HG02678 (cell line): ENCODE results near the gene ADCK1.
"Not testable (repeated sequence)": the region's sequence is repeated elsewhere in the genome, so short reads cannot be mapped to it uniquely, and the experiment has no call there.

Experiments used
- ATAC-seq: cut with Tn5 transposase; IDR thresholded peaks from one replicate; pipeline ENCODE4 v1.9.1; 2021; ENCODE audit warnings: mild to moderate bottlenecking, moderate library complexity; ENCODE audit not compliant: unreplicated experiment

Gene ADCK1

DNA sequence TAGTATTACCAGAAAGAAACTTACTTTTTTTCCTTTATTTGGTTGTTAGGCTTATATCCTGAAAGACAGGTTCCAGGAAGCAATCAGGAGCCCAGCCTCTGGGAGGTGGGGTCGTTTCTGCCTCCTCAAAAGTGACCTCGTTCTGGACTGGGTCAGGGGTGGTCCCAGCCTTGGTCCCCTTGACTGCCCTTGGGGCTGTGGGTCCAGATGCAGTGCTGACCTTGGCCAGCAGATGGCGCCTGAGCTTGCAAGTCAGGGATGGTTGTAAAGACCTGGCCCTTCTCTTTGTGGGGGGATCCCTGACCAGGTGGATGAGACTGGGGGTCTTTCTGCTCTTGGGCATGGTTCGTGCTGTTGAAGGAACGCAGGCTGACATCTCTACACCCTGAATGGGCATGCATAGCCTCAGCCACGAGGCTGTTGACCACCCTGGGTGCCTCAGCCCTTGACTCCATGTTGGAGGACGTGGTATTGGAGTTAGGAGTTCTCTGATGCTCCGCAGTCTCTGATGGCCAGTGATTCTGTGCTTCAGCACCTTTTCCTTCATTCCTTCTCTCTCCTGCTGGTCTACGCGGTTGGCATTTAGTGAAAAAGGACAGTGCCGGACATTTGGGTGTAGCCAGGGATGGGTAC is 62.4 kb downstream of the ADCK1 start:
- peak; percentile 72 for ATAC-seq

DNA sequence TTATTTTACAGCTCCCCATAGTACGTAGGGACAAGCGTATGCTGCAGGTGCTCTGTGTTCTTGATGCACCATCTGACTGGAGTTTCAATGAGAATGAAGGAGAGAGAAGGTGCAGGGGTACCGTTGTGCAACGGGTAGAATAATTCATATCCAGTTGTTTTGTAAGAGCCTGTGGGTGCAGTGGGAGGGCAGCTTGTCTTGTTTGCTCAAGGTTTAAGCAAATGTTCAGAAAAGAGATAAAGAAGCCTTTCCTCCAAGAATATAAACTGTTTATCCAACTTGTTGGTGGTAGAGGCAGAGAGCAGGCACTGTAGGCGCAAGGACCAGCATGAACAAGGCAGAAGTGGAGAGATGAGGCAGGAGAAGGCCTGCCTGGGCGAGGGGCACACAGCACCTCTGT is 64.2 kb downstream of the ADCK1 start:
- no peak for ATAC-seq

DNA sequence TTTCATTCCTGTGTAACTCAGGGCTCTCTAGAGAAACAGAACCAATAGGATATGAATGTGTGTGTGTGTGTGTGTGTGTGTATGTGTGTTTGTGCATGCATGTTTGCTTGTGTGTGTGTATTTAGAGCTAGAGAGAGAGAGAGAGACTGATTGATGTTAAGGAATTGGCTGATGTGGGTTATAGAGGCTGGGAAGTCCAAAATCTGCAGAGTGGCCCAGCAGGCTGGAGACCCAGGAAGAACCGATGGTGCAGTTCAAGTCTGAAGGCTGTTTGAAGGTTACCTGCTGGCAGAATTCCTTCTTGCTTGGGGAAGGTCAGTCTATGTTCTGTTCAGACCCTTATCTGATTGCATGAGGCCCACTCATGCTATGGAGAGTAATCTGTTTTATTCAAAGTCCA is 64.7 kb downstream of the ADCK1 start:
- no peak for ATAC-seq

DNA sequence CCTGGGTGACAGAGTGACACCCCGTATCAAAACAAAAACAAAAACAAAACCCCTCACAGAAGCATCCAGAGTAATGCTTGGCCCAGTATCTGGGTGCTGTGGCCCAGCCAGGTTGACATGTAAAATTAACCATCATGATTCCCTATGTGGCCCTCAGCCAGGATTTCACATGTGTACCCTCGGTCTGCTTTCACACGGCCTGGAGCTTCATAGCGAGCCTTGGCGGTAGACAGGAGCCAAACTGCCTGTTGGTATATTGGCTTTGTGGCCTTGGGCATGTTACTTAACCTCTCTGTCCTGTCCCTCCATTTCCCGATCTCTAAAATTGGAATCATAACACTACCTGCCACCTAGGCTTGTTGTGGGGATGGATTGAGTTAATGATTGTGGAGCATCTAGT is 65.5 kb downstream of the ADCK1 start:
- no peak for ATAC-seq

DNA sequence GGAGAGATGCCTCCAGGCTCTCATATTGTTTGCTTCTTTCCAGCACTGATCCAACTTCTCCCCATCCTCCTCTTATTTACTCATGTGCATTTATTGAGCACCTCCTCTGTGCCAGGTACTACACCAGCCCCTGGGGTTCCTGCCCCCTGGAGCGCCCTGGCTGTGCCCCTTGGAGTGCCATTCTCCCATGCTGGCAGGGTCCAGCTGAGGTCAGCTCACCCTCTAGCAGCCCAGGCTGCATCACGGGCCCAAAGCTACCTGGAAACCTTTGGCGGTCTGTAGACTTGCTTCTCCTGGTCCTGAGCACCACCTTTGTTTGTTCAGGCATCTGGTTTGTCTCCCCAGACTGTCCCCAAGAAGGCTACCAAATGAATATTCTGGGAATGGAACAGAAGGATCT is 67.0 kb downstream of the ADCK1 start:
- no peak for ATAC-seq

DNA sequence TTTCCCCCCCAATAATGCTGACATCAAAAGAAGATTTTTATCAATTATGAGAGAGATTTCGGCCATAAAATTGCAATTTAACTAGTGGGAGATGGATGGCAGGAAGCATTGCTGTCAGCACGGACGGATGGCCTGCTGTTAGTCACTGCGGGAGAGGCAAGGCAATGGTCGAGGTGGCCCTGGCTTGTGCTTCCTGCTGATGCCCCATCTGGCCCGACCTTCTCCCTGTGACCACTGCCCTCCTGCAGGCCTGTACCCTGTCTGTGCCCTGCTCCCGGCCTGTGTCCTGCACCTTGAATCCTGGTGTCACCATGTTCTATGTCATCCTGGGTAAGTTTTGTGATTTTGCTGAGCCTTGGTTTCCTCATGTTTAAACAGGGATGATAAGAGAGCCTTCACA is 67.6 kb downstream of the ADCK1 start:
- ATAC-seq: no peak

DNA sequence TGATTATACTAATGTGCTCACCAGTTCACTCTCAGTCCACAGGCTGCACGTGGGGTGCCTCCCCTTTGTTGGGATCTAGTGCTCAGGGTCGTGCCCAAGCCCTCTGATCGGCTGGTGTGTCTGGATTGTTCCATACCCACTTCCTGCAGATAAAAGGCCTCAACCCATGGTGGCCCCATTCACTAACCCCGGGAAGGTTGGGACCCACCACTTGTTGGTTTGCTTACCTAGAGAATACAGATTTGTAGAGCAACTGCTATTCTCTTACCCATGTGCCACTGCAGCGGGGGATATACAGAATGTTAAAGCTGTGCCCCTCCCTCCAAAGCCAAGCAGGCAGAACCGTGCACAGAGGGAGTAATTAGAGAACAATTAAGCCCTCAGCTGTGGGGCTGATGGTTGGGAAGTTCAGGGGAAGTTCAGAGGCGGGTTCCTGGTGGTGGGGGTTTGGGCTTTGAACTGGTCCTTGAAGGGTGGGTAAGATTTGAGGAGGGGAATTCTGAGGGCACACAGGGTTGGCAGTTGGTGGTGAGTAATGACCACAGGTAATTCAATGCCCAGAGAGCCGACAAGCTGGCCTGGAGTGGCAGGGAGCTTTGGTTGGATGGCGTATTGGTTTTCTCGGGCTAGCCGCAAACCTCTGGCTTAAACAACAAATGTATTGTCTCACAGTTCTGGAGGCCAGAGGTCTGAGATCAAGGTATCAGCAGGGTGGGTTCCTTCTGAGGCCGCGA is 68.8 kb downstream of the ADCK1 start:
- no peak for ATAC-seq

DNA sequence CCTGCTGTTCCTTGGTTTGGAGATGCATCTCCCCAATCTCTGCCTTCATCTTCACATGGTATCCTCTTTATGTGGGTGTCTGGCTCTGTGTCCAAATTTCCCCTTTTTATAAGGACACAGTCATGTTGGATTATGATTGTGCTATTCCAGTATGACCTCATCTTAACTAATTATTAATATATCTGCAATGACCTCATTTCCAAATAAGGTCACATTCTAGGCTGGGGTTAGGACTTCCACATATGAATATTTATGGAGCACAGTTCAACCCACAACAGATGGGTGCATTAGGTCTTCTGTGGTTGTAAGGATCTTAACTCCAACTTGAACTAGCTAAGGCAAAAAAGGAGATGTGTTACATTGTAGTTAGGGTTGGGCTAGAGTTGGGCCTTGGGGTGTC is 69.4 kb downstream of the ADCK1 start:
- no peak for ATAC-seq

DNA sequence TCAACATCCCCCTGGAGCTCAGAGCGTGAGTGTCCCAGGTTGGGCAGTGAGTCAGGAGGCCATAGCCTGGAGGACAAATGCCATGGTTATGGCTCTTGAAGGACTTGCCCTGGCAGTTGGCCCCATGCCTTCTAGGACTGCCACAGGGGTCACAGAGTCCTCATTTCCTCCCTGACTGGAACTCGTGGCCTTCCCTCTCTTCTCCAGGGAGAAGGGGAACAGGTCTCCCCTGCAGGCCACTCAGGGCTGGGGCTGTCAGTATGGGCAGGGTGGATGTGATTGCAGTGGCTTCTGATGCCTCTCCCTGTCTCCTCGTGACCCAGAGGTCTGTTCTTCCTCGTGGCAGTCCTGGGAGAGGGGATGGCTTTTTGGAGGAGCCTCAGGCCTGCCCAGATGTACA is 70.7 kb downstream of the ADCK1 start:
- no peak for ATAC-seq

DNA sequence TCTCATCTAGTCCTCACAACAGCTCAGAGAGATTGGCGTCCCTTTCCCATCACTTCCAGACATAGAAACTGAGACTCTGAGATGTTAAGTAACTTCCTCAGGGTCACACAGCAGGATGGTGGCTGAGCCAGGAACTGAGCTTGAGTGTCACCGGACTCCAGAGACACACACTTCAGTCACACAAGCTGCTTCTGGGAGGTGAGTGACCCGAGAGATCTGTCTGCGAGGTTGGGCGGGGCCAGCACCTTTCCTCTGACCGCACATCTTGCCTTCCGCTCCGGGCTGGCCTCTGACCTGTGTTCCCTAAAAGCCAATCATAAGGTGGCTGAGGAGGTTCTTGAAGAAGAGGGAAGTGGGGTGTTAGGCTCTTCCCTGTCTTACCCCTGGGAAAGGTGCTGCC is 72.2 kb downstream of the ADCK1 start:
- ATAC-seq: no peak

DNA sequence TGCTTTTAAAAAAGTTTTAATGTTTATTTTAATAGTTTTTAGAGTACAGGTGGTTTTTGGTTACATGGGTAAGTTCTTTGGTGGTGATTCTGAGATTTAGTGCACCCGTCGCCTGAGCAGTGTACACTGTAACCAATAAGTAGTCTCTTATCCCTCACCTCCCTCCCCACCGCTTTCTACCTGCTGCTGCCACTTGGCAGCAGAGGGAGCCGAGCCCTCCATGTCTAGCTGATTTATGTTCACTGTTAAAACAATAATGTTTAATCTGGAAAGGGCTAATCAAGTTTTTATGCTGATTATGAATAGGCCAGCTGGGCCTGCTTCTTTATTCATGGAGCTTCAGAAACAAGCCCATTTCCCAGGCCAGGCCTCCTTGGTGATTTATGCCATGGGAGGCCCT is 73.1 kb downstream of the ADCK1 start:
- ATAC-seq: no peak

DNA sequence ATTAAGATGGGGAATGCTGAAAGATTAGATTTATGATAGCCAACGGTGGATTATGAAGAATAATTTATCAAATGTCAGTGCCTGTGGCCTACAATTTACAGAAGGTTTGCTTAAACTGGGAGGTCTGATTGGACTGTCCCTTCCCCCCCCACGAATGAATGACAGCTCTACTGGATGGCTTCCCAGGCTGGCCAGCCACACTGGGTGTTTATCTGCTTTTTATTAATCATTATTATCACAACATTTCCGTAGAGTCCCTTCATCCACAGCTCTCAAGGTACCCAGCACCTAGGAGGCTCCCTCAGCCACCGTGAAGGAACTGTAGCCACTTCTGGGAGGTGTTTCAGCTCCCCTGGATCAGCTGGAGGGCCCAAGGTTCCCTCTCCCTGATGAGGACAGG is 78.9 kb downstream of the ADCK1 start:
- ATAC-seq: no peak

DNA sequence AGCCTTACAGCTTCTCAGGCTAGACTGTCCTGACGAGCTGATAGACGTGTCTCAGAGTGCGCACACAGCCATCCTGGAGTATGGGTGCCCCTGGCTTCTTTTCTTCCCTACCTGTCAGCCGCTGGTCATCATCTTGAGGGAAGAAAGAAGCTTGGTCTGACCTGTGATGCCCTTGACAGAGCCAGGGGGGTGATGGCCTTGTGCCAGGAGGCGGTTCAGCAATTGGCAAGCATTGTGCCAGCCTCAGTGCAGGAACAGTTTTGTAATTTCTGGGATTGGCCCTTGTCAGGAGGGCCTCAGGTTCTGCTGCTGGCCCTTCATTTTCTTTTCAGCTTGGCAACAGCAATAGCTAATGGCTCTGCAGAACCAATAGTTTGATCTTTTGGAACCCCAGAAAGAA is 80.1 kb downstream of the ADCK1 start:
- ATAC-seq: no peak

DNA sequence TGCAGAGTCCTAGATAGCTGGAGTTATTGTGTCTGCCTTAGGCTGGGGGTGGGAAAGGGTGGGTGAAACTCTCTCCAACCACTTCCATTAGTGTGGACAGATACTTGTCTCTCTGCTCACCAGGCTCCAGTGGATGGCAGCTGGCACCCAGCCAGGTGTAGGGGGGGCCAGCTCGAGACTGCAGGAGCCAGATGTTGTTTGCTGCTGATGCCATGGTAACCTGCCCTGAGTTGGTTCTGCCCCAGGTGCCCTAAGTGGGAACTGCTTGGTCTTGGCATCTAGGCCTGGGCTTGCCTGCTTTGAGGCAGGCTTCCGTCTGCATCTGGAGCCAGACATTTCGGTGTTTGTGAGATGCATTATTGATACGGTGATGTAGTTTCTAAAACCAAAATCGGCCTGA is 82.2 kb downstream of the ADCK1 start:
- ATAC-seq: no peak

DNA sequence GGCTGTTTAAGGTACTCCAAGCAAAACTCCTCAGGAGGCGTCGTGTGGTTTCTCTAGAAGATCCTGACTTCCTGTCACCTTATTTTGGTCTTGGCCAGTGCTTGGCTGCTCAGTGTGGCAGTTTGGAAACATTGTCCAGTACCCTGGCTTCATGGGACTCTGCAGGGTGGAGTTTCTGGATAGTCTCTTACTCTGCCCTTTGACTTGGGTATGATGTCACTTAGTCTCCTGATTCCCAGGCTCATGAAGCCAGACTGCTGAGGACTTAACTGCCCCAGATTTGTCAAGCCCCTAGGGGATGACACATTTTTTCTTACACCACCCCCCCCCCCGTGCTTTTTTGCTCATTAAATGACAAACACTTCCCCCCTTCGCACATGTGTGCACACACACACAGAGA is 82.7 kb downstream of the ADCK1 start:
- ATAC-seq: no peak

DNA sequence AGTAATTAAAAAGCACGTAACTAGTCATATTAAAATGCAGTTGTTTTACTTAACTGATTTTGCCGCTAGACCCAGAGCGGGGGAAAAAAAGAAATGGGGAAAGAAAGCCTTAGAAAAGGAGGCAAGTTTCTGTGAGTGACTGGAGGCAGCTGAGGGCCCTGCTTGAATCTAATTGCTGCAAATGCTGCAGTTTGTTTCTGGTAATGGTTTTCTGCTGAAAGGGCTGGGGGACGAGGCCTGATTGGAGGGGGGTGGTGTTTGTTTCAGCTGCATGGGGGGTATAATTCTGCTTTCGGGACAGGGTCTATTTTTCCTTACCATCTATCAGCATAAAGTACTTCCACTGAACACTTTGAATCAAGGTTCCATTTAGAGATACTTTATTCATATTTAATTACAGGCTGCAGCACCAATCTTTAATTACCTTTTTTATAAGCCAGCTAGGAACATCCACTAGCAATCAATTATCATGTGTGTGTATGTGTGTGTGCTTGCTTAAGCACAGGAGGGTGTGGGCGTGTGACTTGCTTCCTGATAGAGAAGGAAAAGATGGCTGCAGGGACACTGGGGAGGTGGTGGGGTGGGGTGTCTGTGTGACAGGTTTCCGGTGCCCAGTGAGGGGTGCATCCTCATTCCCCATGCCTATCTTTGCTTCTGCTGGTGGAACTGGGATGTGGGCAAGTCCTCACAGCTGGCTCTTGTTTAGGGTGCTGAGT is 83.4 kb downstream of the ADCK1 start:
- no peak for ATAC-seq

DNA sequence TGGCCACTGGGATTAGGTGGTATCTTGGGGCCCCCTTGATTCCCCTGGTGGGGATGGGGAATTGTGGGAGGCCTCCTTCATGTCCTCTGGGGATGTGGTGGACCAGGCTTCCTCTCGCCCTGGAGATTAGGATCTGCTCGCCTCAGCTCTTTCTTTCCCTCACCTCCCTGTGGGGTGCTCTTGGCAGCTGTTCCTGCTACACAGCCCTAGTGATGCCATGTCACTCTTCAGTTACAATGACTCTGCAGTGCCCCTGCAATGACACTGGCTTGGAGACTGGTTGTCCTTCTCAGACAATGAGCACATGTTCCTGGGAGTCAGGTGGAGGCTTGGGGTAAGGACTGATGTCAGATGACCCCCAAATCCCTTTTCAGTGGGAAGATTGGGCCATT is 83.9 kb downstream of the ADCK1 start:
- ATAC-seq: no peak

DNA sequence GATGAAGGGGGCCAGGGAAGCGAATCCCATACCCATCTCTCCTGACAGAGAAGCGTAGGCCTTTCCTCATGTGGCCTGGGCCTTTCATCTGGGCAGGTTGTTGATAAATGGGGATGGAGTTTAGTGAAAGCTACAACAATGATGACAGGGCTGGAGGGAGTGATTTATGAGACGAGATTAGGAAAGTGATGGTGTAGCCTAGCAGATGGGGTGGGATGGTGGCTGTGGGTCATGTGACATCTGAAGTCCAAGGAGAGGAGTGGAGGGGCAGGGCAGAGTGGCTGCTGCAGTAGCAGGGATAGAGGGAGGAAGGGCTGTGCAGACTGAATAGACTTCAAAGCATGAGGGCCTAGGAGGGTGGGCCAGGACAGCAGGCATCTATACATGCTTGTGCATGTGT is 85.5 kb downstream of the ADCK1 start:
- ATAC-seq: no peak

DNA sequence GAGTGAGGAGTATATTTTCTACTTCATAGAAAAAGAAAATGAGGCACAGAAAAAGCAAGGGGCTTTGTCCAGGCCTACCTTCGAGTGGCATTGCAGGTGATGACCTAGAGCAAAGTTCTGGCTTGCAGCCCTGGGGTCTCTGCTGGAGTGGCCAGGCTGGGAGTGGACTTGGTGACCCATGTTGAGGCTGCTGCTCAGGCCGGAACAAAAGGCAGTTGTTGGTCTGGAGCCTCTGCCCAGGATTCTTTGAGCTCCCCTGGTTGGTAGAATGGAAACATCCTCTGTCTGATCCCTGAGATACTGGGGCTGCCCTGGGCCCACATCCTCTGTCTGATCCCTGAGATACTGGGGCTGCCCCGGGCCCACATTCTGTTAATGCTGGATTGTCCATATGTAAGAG is 86.1 kb downstream of the ADCK1 start:
- no peak for ATAC-seq

DNA sequence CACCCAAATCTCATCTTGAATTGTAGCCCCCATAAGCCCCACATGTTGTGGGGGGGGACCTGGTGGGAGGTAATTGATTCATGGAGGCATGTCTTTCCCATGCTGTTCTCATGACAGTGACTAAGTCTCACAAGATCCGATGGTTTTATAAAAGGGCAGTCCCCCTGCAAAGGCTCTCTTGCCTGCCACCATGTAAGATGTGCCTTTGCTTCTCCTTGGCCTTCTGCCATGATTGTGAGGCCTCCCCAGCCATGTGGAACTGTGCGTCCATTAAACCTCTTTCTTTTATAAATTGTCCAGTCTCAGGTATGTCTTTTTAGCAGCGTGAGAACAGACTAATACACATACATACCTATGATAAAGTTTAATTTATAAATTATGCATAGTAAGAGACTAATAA is 89.0 kb downstream of the ADCK1 start:
- ATAC-seq: not testable (repeated sequence)

DNA sequence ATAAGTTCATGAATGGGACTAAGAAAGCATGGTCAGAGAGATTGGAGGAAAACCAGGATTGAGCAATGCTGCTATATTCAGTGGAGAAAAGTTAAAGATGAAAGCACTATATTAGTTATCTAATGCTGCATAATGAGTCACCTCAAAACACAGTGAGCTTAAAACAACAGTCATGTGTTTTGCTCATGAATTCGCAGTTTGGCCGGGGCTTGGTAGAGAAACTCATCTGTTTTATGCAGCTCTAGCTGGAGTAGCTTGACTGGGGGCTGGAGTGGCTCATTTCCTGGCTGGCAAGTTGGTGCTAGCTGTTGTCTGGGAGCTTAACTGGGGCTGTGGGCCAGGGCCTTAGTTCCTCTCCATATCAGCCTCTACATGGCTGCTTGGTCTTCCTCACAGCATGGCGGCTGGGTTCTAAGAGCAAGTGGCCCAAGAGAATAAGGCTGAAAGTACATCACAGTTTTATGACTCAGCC is 90.1 kb downstream of the ADCK1 start:
- no peak for ATAC-seq

DNA sequence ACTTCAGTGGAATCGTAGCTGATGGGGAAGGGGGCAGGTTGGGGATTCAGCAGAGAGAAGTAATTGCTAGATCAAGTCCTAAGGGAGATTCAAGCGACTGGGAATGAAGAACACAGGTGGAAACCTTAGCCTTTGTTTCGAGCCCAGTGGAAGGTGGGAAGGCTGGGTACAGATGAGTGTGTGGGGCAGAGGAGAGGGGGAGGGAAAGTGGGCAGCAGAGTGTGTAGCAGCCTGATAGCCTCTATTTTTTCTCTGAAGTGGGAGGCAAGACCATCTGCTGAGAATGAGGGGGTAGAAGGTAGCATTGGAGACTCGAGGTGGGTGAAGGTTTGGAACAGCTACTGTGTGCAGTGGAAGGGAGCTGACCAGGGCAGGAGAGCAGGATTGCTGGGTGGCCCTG is 91.0 kb downstream of the ADCK1 start:
- ATAC-seq: no peak
